ENCODE results near the gene SLC24A4.

SLC24A4 gene

DNA sequence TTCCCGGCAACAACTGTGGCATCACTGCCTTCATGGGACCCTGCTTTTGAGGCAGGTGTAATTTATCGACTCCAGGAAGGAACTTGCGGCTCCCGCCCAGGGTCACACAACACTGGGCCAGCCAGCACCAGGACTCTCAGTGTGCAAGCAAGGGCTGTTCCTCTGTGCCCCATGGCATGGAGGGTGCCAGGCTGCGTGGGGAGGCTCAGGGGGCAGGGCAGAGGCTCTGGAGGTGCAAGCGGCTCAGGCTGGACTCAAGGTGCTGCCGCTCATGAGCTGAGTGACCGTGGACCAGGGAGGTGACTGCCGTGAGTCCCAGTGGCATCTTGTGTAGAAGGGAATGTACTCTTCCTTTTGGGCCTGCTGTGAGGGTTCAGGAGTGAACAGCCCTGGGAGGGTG lies 57.6 kb downstream of the SLC24A4 start:
- Histone ChIP-seq H3K4me3 (no peak overlapping the region), H3K27ac (no peak overlapping the region)
- TF ChIP-seq CTCF (IDR thresholded peaks at IDR 0.05), result no peak
- DNase-seq (ENCODE audit: low spot score), result no peak

DNA sequence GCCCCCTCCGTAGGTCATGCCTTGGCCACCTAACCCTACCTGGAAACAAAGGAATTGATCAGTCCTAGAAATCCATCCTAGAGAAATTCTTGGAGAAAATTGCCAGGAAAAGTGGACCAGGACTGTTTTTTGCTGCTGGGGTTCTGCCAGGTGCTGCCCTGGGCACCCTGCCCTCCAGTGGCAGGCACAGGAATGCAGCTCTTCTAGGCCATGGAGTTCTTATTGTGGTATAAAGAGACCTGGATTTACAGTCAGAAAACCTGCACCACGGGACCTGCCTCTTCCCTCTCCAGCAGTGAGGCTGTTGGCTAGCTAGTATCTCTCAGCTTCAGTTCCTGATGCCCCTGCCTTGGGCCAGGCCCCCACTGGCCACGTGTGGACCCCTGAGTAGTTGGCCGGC lies 59.7 kb downstream of the SLC24A4 start:
- peak; percentile 16 for TF ChIP-seq CTCF (IDR thresholded peaks at IDR 0.05)
- DNase-seq (ENCODE audit: low spot score), result no peak
- H3K27ac ChIP-seq, result no peak overlapping the region

DNA sequence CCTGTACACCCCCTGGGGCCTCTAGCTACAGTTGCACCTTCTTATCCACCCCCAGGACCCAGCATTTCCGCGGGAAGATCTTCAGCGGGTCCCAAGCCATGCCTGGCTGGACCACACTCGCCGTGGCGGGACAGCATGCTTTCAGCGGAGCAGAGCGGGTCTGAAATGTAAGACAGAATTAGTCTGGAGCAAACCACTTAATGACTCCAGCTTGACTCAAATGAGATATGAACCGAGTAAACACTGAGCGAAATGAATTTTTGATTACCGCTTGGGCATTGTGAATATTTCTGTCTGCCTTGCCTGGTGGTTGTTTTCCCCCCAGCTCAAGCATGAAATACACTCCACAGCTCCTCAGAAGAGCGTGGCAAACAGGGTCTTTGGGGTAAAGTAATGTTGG lies 60.8 kb downstream of the SLC24A4 start:
- no peak for DNase-seq (ENCODE audit: low spot score)
- Histone ChIP-seq H3K4me3 (no peak overlapping the region), H3K27ac (no peak overlapping the region)
- TF ChIP-seq CTCF (IDR thresholded peaks at IDR 0.05), result no peak

More for the DNA sequence above, 59.7 kb downstream of the SLC24A4 start:
- H3K4me3 ChIP-seq, result no peak overlapping the region

GRCh38 chr14:92384461-92385133 lies 61.6 kb downstream of the SLC24A4 start:
- H3K4me3 ChIP-seq, result no peak overlapping the region
- no peak for TF ChIP-seq CTCF (IDR thresholded peaks at IDR 0.05)
- no peak for DNase-seq (ENCODE audit: low spot score)
- H3K27ac ChIP-seq, result no peak overlapping the region

DNA sequence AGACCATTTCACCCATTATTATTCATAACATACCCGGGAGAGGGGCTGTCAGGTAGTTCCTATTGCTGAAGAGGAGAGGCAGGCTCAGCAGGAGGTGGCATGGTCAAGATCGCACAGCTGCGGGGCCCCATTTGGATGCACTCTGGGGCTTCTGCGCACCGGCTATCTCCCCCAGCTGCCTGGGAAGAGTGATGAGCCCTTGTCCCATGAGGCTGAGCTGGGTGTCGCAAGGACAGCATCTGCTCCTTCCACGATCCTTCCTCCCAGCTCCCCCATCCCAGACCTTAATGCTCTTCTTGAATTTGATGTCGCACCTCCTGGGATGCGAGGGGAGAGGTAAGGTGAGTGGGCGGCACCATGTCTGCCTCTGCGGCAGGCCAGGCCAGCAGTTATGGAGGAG lies 62.6 kb downstream of the SLC24A4 start:
- no peak for DNase-seq (ENCODE audit: low spot score)
- no peak for TF ChIP-seq CTCF (IDR thresholded peaks at IDR 0.05)
- H3K27ac ChIP-seq, result no peak overlapping the region
- H3K4me3 ChIP-seq, result no peak overlapping the region

DNA sequence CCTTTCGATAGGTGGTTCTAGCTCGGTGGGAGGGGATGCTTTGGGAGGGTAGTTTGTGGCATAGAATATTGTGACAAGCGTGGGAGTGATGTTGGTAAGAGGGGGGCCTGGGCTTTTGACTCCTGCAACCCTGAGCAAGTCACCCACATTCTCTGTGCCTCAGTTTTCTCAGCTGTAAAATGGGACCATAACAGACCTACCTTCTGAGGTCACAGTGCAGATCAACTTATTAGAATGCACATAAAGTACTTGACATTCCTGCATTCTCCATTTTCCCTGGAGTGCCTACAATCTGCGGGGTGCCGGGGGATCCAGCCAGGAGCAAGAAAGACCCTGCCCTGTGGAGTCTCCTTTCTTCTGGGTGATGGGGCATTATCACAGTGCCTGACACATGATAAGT lies 63.2 kb downstream of the SLC24A4 start:
- TF ChIP-seq CTCF (IDR thresholded peaks at IDR 0.05), result no peak
- DNase-seq (ENCODE audit: low spot score), result no peak
- H3K4me3 ChIP-seq, result no peak overlapping the region
- H3K27ac ChIP-seq, result no peak overlapping the region

DNA sequence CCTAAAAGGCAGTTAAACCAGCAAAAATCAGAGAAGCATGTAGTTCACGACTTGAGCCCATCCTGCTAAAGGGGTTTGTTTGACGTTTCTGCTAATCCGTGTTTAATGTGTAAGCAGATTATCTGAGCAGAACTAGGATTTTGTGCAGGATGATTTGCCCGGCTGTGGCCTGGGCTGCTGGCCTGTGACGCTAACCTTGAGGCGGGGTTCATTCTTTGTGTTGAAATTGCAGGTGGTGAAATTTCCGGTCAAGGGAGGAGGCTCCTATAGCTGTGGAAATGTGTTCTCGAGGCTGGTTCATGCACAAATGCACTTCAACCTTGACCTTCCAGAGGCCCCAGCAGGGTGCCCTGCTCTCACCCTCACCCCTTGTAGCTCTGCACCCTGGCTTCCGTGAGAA lies 63.7 kb downstream of the SLC24A4 start:
- TF ChIP-seq CTCF (IDR thresholded peaks at IDR 0.05), result no peak
- Histone ChIP-seq H3K4me3 (no peak overlapping the region), H3K27ac (no peak overlapping the region)
- no peak for DNase-seq (ENCODE audit: low spot score)

All from coronary artery (tissue), 2 donors.